ENCODE data around the gene NPPC. TPM values are rescaled to one million over a fixed set of nuclear protein-coding genes. Genes with fewer than 3 reads are reported as not detected.

Gene NPPC
- total and polyA plus RNA-seq, 2 of the 8 experiments (the other 6 are each of a cell fraction or from before 2014, with no cell fraction given) = 1.3 to 4.7 TPM

- TF ChIP-seq SP4 (IDR thresholded peaks at IDR 0.05; ENCODE audit: low read length) (no peak), CBX8 (IDR thresholded peaks at IDR 0.05; ENCODE audit: borderline replicate concordance, low read depth, low read length) (no peak), ASH2L (IDR thresholded peaks at IDR 0.05; ENCODE audit: low read length) (no peak), TEAD4 (IDR thresholded peaks at IDR 0.05; ENCODE audit: low read depth, low read length) (no peak), TAF1 (IDR thresholded peaks at IDR 0.05; ENCODE audit: low read depth, low read length) (no peak), EGR1 (IDR thresholded peaks at IDR 0.05; ENCODE audit: borderline replicate concordance, low read depth, low read length) (no peak)
Observed at GRCh38 chr2:231955758-231956472, 29.7 kb upstream of the NPPC start (continued).

Measured in H1 (cell line).